ENCODE measurements around the gene AGAP5.

AGAP5 gene

GRCh38 chr10:73627300-73627699 is 70.6 kb downstream of the AGAP5 start:
- Mint-ChIP-seq H3K27ac (peak overlapping the region; percentile 4), H3K9me3 (no peaks in the 10 kb centered on the region), H3K4me3 (peak overlapping the region; percentile 98), H3K36me3 (ENCODE audit: low read depth) (peaks cover 5% of the 10 kb centered on the region), H3K4me1 (peaks cover 48% of the 10 kb centered on the region), H3K27me3 (ENCODE audit: low read depth, poor library complexity) (no peaks in the 10 kb centered on the region)
- no peak for DNase-seq
- TF ChIP-seq, protein P1, sequence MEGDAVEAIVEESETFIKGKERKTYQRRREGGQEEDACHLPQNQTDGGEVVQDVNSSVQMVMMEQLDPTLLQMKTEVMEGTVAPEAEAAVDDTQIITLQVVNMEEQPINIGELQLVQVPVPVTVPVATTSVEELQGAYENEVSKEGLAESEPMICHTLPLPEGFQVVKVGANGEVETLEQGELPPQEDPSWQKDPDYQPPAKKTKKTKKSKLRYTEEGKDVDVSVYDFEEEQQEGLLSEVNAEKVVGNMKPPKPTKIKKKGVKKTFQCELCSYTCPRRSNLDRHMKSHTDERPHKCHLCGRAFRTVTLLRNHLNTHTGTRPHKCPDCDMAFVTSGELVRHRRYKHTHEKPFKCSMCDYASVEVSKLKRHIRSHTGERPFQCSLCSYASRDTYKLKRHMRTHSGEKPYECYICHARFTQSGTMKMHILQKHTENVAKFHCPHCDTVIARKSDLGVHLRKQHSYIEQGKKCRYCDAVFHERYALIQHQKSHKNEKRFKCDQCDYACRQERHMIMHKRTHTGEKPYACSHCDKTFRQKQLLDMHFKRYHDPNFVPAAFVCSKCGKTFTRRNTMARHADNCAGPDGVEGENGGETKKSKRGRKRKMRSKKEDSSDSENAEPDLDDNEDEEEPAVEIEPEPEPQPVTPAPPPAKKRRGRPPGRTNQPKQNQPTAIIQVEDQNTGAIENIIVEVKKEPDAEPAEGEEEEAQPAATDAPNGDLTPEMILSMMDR (IDR thresholded peaks at IDR 0.05) = no peak

DNA sequence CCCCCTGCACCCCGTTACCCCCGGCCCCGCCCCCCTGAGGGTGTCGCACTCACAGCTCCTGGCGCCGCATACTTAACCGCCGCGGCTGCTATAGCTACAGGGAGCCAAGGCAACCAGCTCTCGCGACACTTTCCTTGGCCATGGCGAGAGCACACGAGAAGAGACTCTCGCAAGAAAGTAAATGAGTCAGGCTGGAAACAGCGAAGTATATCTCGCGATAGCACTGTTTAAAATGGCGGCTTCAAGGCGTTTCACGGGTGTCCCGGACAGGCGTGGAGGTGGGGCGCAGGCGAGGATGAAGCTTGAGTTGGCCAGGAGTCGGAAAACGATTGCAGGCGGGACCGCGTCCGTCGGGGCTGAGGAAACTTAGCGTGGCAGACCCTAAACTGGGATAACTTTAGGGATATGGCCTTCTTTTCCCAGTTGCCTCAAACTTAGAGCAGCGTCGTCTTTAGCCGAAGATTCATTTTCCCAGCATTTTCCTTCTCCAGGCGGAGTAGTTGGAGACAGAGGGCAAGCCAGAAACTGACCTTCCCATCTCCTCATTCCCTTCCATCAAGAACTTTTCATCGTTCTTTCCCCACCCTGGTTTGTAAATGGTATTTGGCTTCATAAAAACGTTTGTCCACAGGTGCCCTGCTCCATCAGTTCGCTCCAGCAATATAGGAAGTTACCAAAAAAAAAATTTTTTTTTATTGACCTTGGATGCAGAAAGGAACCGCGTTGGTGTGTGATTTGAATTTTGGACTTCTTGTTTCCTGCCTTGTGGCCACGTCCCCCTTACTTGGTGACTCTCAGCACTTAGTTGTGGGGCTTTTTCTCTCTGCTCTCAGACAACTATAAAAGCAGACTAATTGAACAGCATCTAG is 71.8 kb downstream of the AGAP5 start:
- peak overlapping the region; percentile 98 for H3K4me3 Mint-ChIP-seq
- peaks cover 13% of the 10 kb centered on the region for H3K36me3 Mint-ChIP-seq (ENCODE audit: low read depth)
- H3K9me3 Mint-ChIP-seq = no peaks in the 10 kb centered on the region
- H3K27ac Mint-ChIP-seq = peak overlapping the region; percentile 100
- TF ChIP-seq, protein P1 (IDR thresholded peaks at IDR 0.05) = no peak
- peak; percentile 88 for DNase-seq
- H3K27me3 Mint-ChIP-seq (ENCODE audit: low read depth, poor library complexity) = no peaks in the 10 kb centered on the region
- peaks cover 48% of the 10 kb centered on the region for H3K4me1 Mint-ChIP-seq

DNA sequence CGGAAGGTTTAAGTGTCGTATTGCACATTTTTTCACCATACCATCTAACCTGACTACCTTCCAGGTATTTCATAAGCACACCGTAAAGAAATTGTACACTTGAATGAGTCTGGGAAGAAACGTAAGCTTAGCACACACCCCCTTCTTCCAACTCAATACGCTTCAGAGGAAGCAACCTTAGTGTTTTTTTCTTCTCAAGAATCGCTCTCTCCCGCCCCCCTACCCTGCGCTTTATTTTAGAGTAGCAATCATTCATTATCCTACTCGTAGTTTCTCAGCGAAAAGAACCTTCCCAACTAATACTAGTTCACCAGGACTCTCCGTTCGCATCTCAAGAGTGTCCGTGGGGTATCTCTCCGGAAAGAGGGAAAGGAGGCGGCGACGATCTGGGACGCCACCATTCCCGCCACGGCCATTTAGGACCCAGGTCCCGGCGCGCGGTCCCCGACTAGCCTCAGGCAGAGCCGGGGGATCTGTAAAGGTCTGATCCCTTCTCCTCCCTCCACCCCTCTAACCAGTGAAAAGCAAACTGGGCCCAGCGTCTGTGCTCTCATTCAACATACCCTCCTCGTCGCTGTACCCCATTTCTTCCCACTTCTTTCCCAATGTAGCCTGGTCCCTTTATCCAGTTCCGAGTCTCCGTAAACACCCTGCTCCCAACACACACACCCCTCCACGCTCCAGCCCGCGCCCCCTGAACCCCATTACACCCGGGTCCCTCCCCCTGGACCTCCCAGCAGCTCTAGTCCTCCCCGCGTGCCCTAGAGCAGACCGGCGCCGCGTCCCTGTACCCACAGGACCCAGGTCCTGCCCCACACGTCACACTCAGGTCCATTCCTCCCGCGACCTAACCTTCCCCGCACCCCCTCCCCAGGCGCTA is 72.7 kb downstream of the AGAP5 start:
- peak overlapping the region; percentile 100 for H3K27ac Mint-ChIP-seq
- H3K4me3 Mint-ChIP-seq = peak overlapping the region; percentile 98
- DNase-seq = peak; percentile 62
- peaks cover 48% of the 10 kb centered on the region for H3K4me1 Mint-ChIP-seq
- TF ChIP-seq, protein P1 (IDR thresholded peaks at IDR 0.05) = no peak
- no peaks in the 10 kb centered on the region for H3K9me3 Mint-ChIP-seq
- peaks cover 13% of the 10 kb centered on the region for H3K36me3 Mint-ChIP-seq (ENCODE audit: low read depth)
- H3K27me3 Mint-ChIP-seq (ENCODE audit: low read depth, poor library complexity) = no peaks in the 10 kb centered on the region

Measured in nephron progenitor cell (in vitro differentiated cells).